Measurements from ENCODE around the gene GATA5.
A peak's percentile ranks its signal among the peaks of the same experiment; 100 is the strongest.

GATA5 gene, protein sequence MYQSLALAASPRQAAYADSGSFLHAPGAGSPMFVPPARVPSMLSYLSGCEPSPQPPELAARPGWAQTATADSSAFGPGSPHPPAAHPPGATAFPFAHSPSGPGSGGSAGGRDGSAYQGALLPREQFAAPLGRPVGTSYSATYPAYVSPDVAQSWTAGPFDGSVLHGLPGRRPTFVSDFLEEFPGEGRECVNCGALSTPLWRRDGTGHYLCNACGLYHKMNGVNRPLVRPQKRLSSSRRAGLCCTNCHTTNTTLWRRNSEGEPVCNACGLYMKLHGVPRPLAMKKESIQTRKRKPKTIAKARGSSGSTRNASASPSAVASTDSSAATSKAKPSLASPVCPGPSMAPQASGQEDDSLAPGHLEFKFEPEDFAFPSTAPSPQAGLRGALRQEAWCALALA
- total RNA-seq = 0 reads per million in 3 donors

DNA sequence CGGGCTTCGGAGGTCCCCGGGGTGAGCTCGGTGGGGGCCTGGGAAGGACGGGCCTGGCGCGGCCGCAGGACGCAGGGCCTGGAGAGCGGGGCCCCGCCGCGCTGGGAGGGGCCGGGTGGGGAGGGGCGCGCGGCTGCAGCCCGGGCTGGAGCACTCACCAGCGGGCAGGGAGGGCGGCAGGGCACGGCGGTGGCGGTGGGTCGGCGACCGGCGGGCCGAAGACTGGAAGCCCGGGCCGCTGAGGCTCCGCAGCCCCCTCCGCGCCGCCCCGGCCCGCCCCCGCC is at the start of gene GATA5:
Gene GATA5, minus strand, starts transcription at position 224 of the 284 bp plus-strand sequence. CDS start 474 bp downstream, outside the sequence.
- H3K9me3 ChIP-seq (ENCODE audit: control insufficient read depth, low read length) = no peaks in the 10 kb centered on the region
- peaks cover 23% of the 10 kb centered on the region for H3K27me3 ChIP-seq (replicated peaks; ENCODE audit: control insufficient read depth, insufficient read depth, low read length, poor library complexity, severe bottlenecking)
- no peak within 1 kb of the TSS for H3K4me3 ChIP-seq (ENCODE audit: insufficient read depth, low read depth, low read length, poor library complexity, severe bottlenecking)
- no peaks in the 10 kb centered on the region for H3K36me3 ChIP-seq (ENCODE audit: control insufficient read depth, insufficient read depth, low read length)
- DNase-seq = no peak
- no peak within 1 kb of the TSS for H3K27ac ChIP-seq (ENCODE audit: insufficient read depth, low read length, poor library complexity, severe bottlenecking)
- peaks cover 8% of the 10 kb centered on the region for H3K4me1 ChIP-seq (ENCODE audit: control insufficient read depth, insufficient read depth, low read length, poor library complexity, severe bottlenecking)

DNA sequence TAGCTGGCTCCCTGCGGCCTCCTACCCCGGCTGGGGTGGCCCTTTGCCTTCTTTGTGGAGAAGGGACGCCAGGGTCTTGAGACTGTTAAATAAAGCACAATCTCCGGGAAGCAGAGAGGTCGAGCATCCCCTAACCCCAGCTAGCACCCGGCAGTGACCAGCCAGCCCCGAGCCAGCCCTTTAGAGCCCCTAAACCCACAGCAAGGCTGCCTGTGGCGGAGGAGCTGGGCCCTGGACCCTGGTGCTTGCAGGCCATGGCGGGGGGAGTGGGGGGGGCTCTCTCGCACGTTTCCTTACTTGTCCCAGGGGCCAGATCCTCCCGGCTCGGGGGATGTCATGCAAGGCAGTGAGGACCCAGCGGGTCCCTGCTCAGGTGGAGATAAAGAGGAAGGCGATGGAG is 49.2 kb upstream of the GATA5 start:
- Histone ChIP-seq H3K27me3 (replicated peaks; ENCODE audit: control insufficient read depth, insufficient read depth, low read length, poor library complexity, severe bottlenecking) (peaks cover 13% of the 10 kb centered on the region), H3K4me3 (ENCODE audit: insufficient read depth, low read depth, low read length, poor library complexity, severe bottlenecking) (no peak overlapping the region), H3K27ac (ENCODE audit: insufficient read depth, low read length, poor library complexity, severe bottlenecking) (no peak overlapping the region), H3K36me3 (ENCODE audit: control insufficient read depth, insufficient read depth, low read length) (no peaks in the 10 kb centered on the region), H3K4me1 (ENCODE audit: control insufficient read depth, insufficient read depth, low read length, poor library complexity, severe bottlenecking) (no peaks in the 10 kb centered on the region), H3K9me3 (ENCODE audit: control insufficient read depth, low read length) (no peaks in the 10 kb centered on the region)
- DNase-seq = no peak

DNA sequence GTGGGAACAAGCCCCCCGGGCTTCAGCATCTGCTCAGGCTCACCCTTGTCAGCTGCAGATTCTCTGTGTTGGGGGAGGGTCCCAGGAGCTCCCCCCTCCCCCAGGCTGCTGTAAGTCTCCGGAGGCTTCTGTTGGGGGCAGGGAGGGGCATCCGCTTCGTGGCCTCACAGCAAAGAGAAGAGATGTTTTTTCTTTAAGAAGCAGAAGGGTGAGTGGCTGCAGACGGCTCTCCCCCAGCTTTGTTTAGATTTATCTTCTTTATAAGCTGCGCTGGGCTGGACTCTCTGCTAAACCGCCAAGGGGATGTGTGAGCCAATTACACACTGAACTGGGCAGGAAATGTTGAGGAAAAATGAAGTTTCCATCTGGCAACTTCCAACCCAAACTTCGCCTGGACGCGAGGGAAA is 48.7 kb upstream of the GATA5 start:
- no peaks in the 10 kb centered on the region for H3K9me3 ChIP-seq (ENCODE audit: control insufficient read depth, low read length)
- H3K27me3 ChIP-seq (replicated peaks; ENCODE audit: control insufficient read depth, insufficient read depth, low read length, poor library complexity, severe bottlenecking) = peaks cover 13% of the 10 kb centered on the region
- no peak overlapping the region for H3K27ac ChIP-seq (ENCODE audit: insufficient read depth, low read length, poor library complexity, severe bottlenecking)
- no peak overlapping the region for H3K4me3 ChIP-seq (ENCODE audit: insufficient read depth, low read depth, low read length, poor library complexity, severe bottlenecking)
- DNase-seq = no peak
- no peaks in the 10 kb centered on the region for H3K4me1 ChIP-seq (ENCODE audit: control insufficient read depth, insufficient read depth, low read length, poor library complexity, severe bottlenecking)
- no peaks in the 10 kb centered on the region for H3K36me3 ChIP-seq (ENCODE audit: control insufficient read depth, insufficient read depth, low read length)

DNA sequence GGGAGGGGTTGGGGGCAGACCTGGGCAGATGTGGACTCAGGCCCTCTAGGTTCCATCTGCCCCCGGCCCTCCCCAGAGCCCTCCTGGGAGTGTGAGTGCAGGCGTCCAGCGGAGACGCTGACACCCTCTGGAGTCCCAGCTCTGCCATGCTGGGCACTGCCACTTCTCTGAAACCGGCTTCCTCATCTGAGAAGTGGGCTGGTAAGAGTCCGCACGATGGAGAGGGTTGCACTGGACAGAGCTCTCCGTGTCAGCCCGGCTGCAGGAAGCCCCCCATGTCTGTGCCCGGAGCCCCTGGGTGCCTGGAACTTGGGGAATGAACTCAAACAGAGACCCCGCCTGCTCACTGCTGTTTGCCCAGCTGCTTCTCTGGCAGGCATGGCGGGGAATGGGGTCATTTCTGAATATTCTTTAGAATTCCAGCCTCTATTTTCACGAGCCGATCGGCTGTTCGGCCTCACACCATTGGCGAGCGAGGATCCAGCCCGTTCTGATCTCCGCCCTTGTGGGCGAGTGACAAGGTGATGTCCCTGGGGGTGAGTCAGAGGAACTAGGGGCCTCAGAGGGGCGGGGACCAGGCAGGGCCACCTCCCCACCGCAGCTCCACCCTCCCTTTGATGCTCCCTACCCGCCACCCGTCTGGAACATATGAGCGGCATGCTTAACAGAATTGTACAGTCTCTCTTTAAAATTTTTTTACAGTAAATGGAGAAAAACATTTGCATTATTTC is 47.8 kb upstream of the GATA5 start:
- Histone ChIP-seq H3K27me3 (replicated peaks; ENCODE audit: control insufficient read depth, insufficient read depth, low read length, poor library complexity, severe bottlenecking) (peaks cover 13% of the 10 kb centered on the region), H3K4me1 (ENCODE audit: control insufficient read depth, insufficient read depth, low read length, poor library complexity, severe bottlenecking) (no peaks in the 10 kb centered on the region), H3K27ac (ENCODE audit: insufficient read depth, low read length, poor library complexity, severe bottlenecking) (no peak overlapping the region), H3K36me3 (ENCODE audit: control insufficient read depth, insufficient read depth, low read length) (no peaks in the 10 kb centered on the region), H3K4me3 (ENCODE audit: insufficient read depth, low read depth, low read length, poor library complexity, severe bottlenecking) (no peak overlapping the region), H3K9me3 (ENCODE audit: control insufficient read depth, low read length) (no peaks in the 10 kb centered on the region)
- DNase-seq = peak in 2 of 3 donors; percentile 8 to 11

DNA sequence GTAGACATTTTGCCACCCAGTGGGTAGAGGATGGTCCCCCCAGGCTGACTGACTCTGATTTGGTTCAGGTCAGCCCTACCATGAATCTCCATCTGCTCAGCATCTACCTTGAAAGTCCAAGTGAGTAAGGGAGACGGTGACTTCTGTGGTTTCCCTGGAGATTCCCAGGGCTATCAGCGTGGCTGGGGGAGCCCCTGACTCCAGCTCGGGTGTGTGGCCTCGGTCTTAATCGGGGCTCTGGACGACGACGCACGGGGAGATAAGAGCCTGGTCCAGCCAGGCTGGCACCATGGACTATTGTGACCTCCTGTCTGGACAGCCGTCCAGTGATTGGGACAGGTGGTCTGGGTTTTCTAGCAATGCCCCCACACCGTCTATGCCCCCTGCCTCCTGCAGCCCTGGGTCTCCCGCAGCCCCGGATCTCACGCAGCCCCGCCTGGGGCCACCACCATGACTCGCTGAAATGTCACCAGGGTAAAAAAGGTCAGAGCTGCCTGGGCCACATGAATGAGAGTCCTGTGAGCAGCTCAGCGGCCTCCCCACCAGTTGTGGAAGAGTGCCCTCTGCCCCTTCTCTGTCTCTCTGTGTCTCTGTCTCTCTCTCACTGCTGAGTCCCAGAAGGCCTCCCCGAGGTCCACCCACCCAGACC is 47.1 kb upstream of the GATA5 start:
- DNase-seq = no peak
- Histone ChIP-seq H3K4me1 (ENCODE audit: control insufficient read depth, insufficient read depth, low read length, poor library complexity, severe bottlenecking) (no peaks in the 10 kb centered on the region), H3K27ac (ENCODE audit: insufficient read depth, low read length, poor library complexity, severe bottlenecking) (no peak overlapping the region), H3K27me3 (replicated peaks; ENCODE audit: control insufficient read depth, insufficient read depth, low read length, poor library complexity, severe bottlenecking) (peaks cover 13% of the 10 kb centered on the region), H3K4me3 (ENCODE audit: insufficient read depth, low read depth, low read length, poor library complexity, severe bottlenecking) (no peak overlapping the region), H3K36me3 (ENCODE audit: control insufficient read depth, insufficient read depth, low read length) (no peaks in the 10 kb centered on the region), H3K9me3 (ENCODE audit: control insufficient read depth, low read length) (no peaks in the 10 kb centered on the region)

DNA sequence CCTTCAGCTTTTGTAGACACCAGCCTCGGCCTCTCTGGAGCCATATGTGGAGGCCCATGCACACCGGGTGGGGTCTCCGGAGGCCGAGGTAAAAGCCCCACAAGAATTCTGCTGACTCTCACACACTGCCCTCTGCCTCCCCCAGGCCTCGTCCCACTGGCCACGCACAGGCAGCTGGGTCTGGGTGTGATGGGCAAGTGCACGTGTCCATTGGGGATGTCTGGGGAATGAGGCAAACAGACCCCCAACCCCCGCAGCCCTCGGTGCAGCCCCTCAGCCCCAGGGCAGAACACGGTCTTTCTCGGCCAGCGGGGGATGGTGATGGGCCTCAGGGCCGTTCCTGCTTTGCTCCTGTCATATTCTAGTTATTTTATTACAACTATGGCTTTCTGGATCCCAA is 44.0 kb upstream of the GATA5 start:
- H3K9me3 ChIP-seq (ENCODE audit: control insufficient read depth, low read length) = no peaks in the 10 kb centered on the region
- no peak overlapping the region for H3K27ac ChIP-seq (ENCODE audit: insufficient read depth, low read length, poor library complexity, severe bottlenecking)
- peaks cover 7% of the 10 kb centered on the region for H3K27me3 ChIP-seq (replicated peaks; ENCODE audit: control insufficient read depth, insufficient read depth, low read length, poor library complexity, severe bottlenecking)
- no peaks in the 10 kb centered on the region for H3K4me1 ChIP-seq (ENCODE audit: control insufficient read depth, insufficient read depth, low read length, poor library complexity, severe bottlenecking)
- DNase-seq = no peak
- no peak overlapping the region for H3K4me3 ChIP-seq (ENCODE audit: insufficient read depth, low read depth, low read length, poor library complexity, severe bottlenecking)
- H3K36me3 ChIP-seq (ENCODE audit: control insufficient read depth, insufficient read depth, low read length) = no peaks in the 10 kb centered on the region

DNA sequence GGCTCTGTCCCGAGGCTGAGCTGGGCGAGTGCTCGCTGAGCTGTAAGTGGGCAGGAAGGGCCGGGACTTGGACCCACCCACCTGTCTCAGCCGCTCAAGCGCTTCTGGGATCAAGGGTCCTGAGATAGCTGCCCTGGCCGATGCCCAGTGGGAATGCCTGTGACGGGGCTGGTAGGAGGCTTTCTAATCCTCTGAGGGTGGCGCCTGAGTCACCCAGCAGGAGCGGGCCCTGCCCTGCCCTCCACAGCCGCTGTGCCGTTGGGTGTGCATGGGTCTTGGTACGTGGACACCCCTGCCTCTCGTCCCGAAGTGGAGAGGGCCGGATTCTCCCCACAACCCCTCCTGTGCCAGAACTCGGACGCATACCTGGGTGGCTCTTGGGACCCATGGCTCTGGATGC is 43.1 kb upstream of the GATA5 start:
- Histone ChIP-seq H3K27ac (ENCODE audit: insufficient read depth, low read length, poor library complexity, severe bottlenecking) (no peak overlapping the region), H3K9me3 (ENCODE audit: control insufficient read depth, low read length) (no peaks in the 10 kb centered on the region), H3K27me3 (replicated peaks; ENCODE audit: control insufficient read depth, insufficient read depth, low read length, poor library complexity, severe bottlenecking) (peaks cover 4% of the 10 kb centered on the region), H3K4me3 (ENCODE audit: insufficient read depth, low read depth, low read length, poor library complexity, severe bottlenecking) (no peak overlapping the region), H3K36me3 (ENCODE audit: control insufficient read depth, insufficient read depth, low read length) (no peaks in the 10 kb centered on the region), H3K4me1 (ENCODE audit: control insufficient read depth, insufficient read depth, low read length, poor library complexity, severe bottlenecking) (no peaks in the 10 kb centered on the region)
- DNase-seq = no peak

DNA sequence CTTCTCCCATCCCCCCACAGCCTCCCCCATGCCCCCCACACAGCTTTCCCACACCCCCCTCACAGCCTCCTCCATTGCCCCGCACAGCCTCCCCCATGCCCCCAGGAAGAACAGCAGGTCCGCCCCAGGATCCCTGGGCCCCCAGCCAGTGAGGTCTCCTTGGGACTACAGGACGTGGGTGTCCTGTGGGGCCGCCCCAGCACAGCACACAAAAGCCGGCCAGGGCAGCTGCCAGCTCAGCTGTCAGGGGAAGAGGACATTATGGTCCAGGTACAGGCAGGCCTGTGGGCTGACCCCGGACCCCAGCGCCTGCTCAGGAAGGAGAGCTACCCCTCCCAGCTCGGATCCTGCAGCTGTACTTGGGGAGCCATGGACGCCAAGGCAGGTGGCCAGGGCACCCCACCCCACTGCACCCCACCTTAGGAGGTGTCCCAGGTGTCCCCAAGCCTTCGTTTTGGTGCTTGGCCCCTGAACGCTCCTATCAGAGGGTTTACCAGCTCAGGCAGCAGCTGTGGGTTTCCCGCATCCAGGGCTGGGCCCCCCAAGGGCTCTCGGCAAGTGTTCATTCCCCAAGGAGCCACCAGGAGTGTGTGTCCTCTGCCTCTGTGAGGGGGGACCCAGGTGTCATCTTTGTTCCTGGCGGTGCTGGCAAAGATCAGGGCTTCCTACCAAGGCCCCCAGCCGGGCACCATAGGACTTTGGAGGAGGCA is 42.3 kb upstream of the GATA5 start:
- DNase-seq = no peak
- Histone ChIP-seq H3K4me1 (ENCODE audit: control insufficient read depth, insufficient read depth, low read length, poor library complexity, severe bottlenecking) (no peaks in the 10 kb centered on the region), H3K27ac (ENCODE audit: insufficient read depth, low read length, poor library complexity, severe bottlenecking) (no peak overlapping the region), H3K9me3 (ENCODE audit: control insufficient read depth, low read length) (no peaks in the 10 kb centered on the region), H3K4me3 (ENCODE audit: insufficient read depth, low read depth, low read length, poor library complexity, severe bottlenecking) (no peak overlapping the region), H3K36me3 (ENCODE audit: control insufficient read depth, insufficient read depth, low read length) (no peaks in the 10 kb centered on the region), H3K27me3 (replicated peaks; ENCODE audit: control insufficient read depth, insufficient read depth, low read length, poor library complexity, severe bottlenecking) (peaks cover under 1% of the 10 kb centered on the region)

DNA sequence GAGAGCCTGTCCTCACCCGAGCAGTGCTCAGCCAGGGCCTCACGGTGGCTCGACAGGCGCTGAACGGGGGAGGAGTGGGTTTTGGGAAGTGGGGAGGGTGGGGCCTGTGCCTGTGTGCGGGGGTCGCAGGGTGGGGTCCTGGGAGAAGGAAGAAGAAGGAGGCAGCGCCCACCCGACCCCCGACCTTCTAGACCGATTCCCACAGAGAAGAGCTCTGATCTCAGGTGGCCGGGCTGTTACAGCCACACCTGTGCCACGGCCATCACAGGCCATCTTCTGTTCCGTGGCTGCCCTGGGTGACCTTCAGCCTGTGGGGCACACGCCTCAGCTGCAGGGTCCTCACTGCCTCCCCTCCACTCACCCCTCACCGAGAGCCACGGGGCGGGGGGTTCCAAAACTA is 41.4 kb upstream of the GATA5 start:
- no peaks in the 10 kb centered on the region for H3K36me3 ChIP-seq (ENCODE audit: control insufficient read depth, insufficient read depth, low read length)
- H3K4me3 ChIP-seq (ENCODE audit: insufficient read depth, low read depth, low read length, poor library complexity, severe bottlenecking) = no peak overlapping the region
- H3K27ac ChIP-seq (ENCODE audit: insufficient read depth, low read length, poor library complexity, severe bottlenecking) = no peak overlapping the region
- H3K27me3 ChIP-seq (replicated peaks; ENCODE audit: control insufficient read depth, insufficient read depth, low read length, poor library complexity, severe bottlenecking) = peaks cover 5% of the 10 kb centered on the region
- DNase-seq = no peak
- no peaks in the 10 kb centered on the region for H3K9me3 ChIP-seq (ENCODE audit: control insufficient read depth, low read length)
- no peaks in the 10 kb centered on the region for H3K4me1 ChIP-seq (ENCODE audit: control insufficient read depth, insufficient read depth, low read length, poor library complexity, severe bottlenecking)

All from effector memory CD4-positive, alpha-beta T cell (primary cell).